H1 (cell line): ENCODE results near the gene NDUFS5. TPM values are rescaled to one million over a fixed set of nuclear protein-coding genes. Genes with fewer than 3 reads are reported as not detected.

Experiments
- EP300 ChIP-seq, 2 experiments: IDR thresholded peaks; 1 replicate in 1 of 2; 2 replicates in 1 of 2; pipeline ENCODE4 v1.6.1; 2011 to 2012; ENCODE audit warnings: low read depth in 2 of 2, low read length in 2 of 2, mild to moderate bottlenecking in 2 of 2, borderline replicate concordance in 1 of 2, inconsistent platforms in 1 of 2, moderate library complexity in 1 of 2
- RBBP5 ChIP-seq: IDR thresholded peaks from 2 replicates; pipeline ENCODE4 v1.7.1; 2012; ENCODE audit warnings: low read depth, mild to moderate bottlenecking, inconsistent platforms, low read length, moderate library complexity, borderline replicate concordance
- polyA plus RNA-seq, 7 experiments: library from polyadenylated mRNA; depleted of rRNA in 3 of 7; stranded (reverse) in 5 of 7; unstranded in 2 of 7; fragments of >200 nt in 5 of 7; fragments of 200-250 nt in 2 of 7; gene quantifications; 1 replicate in 5 of 7; 2 replicates in 1 of 7; 4 replicates in 1 of 7; pipeline versions ENCODE4 v1.2.1 to v1.2.3, GENCODE V29; 2011 to 2013; ENCODE audit warnings: missing spikeins in 2 of 7, mixed read lengths in 2 of 7
- total RNA-seq: library from RNA; stranded (reverse); fragmentation: NEBNext Ultra II Directional; extraction: Animal tissue kit (Norgen Biotek cat#: 25700); gene quantifications from 2 replicates; pipeline ENCODE4 v1.2.1, GENCODE V29; 2021
- TF ChIP-seq, protein P1 (sequence below): IDR thresholded peaks from 2 replicates; pipeline ENCODE4 v1.6.1; 2011; ENCODE audit warnings: low read length, improper control_type of control experiment

Gene NDUFS5
- total and polyA plus RNA-seq, 2 of the 8 experiments (the other 6 are each of a cell fraction or from before 2014, with no cell fraction given): 435 to 835 TPM

GRCh38 chr1:39026866-39027507 lies 837 bp downstream of the NDUFS5 start (continued):
- TF ChIP-seq EP300 (IDR thresholded peaks at IDR 0.05; ENCODE audit: borderline replicate concordance in 1 of 2, low read depth in 2 of 2, low read length in 2 of 2) (no peak), RBBP5 (no peak)
- TF ChIP-seq, protein P1, sequence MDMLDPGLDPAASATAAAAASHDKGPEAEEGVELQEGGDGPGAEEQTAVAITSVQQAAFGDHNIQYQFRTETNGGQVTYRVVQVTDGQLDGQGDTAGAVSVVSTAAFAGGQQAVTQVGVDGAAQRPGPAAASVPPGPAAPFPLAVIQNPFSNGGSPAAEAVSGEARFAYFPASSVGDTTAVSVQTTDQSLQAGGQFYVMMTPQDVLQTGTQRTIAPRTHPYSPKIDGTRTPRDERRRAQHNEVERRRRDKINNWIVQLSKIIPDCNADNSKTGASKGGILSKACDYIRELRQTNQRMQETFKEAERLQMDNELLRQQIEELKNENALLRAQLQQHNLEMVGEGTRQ: no peak
